ENCODE measurements around the gene TLE4.
"Not testable (repeated sequence)": the region's sequence is repeated elsewhere in the genome, so short reads cannot be mapped to it uniquely, and the experiment has no call there.

The TLE4 gene

DNA sequence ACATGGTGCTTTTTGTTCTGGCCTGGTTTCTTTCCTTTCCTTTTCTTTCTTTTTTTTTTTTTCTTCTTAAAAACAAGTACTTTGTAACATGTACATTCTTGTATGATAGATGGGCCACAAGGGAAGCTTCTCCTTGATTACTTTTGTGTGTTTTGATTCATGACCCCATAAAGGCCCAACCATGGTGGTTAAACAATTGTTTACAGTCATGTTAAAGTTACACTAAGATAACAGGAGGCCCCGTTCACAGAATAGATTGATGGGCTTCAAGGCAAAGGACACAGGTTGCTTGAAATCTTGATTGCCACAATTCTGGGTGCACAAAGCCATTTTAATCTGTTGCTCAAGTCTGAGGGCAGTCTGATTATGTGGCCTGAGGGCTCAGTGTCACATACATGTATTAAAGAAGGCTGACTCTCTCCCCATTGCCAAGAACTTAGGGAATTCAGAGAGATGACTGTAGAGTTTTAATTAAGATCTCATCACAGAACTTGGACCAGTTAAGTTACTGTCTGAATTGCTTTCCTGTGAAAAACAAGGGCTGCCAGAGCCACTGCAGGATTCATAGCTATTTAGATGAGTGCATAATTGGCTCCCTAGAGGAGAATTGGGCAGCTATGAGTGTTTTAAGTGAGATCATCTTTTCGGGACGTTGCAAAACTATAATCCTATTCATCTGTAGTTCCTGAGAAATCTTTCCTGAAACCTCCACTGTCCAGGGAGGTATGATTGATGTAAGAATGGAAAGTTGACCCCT, 163.4 kb downstream of the TLE4 start:
- no peak for TF ChIP-seq POLR2A (IDR thresholded peaks at IDR 0.05; ENCODE audit: low read depth, low read length)
- no peak for FAIRE-seq
- DNase-seq (ENCODE audit: insufficient read length, low spot score), result no peak

DNA sequence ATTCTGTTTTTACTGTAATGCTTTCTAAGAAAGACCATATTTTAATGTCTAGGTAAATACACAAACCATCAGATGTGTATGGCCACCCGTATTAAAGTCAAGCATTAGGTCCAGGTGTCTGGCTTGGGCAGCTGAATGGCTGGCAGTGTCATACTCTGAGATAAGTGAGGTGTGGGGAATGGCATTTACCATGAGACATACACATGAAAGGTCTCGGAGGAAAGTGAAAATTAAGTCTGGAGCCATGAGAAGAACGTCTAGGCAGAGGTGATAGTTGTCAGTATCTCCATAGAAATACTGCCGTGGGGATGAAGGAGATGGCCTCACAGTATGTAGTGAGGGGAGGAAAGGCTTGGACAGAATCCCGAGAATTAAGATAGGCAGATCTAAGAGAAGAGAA, 164.3 kb downstream of the TLE4 start:
- FAIRE-seq (no peak), DNase-seq (ENCODE audit: insufficient read length, low spot score) (no peak)
- no peak for TF ChIP-seq POLR2A (IDR thresholded peaks at IDR 0.05; ENCODE audit: low read depth, low read length)

- no peak for FAIRE-seq
- TF ChIP-seq POLR2A (IDR thresholded peaks at IDR 0.05; ENCODE audit: low read depth, low read length), result no peak
- no peak for DNase-seq (ENCODE audit: insufficient read length, low spot score)
Measured at GRCh38 chr9:79741381-79741780, 169.6 kb downstream of the TLE4 start.

- FAIRE-seq (peak; percentile 15), DNase-seq (ENCODE audit: insufficient read length, low spot score) (no peak)
- TF ChIP-seq POLR2A (IDR thresholded peaks at IDR 0.05; ENCODE audit: low read depth, low read length), result no peak
Measured at GRCh38 chr9:79742110-79742721, 170.5 kb downstream of the TLE4 start.

GRCh38 chr9:79744521-79744920, 172.8 kb downstream of the TLE4 start:
- no peak for DNase-seq (ENCODE audit: insufficient read length, low spot score)
- TF ChIP-seq POLR2A (IDR thresholded peaks at IDR 0.05; ENCODE audit: low read depth, low read length), result no peak
- peak; percentile 11 for FAIRE-seq

DNA sequence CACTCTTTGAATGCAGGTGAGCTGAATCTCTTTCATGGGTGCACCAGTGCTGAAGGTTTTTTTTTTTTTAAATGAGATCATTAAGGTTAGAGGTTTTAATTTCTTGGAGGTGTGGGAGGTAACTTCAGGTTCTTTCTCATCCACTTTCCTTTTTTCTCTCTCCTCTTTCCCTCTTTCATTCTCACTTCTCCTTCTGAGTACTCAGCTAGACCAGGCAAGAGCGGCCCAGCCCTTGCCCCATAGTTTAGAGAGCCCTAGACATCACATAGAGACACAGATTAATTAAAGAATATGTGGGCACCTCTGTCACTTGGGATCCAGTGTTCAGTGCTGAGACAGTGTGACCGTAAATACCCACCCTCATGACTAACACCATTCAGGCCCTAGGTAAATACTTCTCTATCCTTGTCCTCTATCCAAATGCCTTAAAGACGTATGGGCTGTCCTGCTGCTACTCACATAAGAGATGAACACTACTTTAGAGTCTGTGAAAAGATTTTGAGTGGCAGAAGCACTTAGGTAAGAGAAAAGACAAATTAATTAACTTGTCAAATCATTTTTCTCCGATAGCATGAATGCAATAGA, 174.1 kb downstream of the TLE4 start:
- DNase-seq (ENCODE audit: insufficient read length, low spot score), result no peak
- no peak for FAIRE-seq
- no peak for TF ChIP-seq POLR2A (IDR thresholded peaks at IDR 0.05; ENCODE audit: low read depth, low read length)

GRCh38 chr9:79751895-79752466, 180.2 kb downstream of the TLE4 start:
- DNase-seq (ENCODE audit: insufficient read length, low spot score); FAIRE-seq: not testable (repeated sequence)

DNA sequence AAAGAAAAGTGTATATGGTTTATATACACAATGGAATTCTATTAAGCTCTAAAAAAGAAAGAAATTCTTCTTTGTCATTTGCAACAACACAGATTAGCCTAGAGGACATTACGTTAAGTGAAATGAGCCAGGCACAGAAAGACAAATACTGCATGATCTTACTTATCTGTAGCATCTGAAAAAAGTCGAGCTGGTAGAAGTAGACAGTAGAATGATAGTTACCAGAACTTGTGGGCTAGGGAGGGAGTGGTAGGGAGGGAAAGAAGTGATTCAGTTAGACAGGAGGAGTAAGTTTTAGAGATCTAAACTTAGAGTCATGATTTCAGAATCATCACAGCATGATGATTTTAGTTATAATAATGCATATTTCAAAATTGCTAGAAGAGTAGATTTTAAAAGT, 184.6 kb downstream of the TLE4 start:
- TF ChIP-seq POLR2A (IDR thresholded peaks at IDR 0.05; ENCODE audit: low read depth, low read length), result no peak
- DNase-seq (ENCODE audit: insufficient read length, low spot score), result no peak
- peak; percentile 15 for FAIRE-seq

GRCh38 chr9:79757074-79757473, 185.3 kb downstream of the TLE4 start:
- DNase-seq (ENCODE audit: insufficient read length, low spot score), result no peak
- TF ChIP-seq POLR2A (IDR thresholded peaks at IDR 0.05; ENCODE audit: low read depth, low read length), result no peak
- no peak for FAIRE-seq

DNA sequence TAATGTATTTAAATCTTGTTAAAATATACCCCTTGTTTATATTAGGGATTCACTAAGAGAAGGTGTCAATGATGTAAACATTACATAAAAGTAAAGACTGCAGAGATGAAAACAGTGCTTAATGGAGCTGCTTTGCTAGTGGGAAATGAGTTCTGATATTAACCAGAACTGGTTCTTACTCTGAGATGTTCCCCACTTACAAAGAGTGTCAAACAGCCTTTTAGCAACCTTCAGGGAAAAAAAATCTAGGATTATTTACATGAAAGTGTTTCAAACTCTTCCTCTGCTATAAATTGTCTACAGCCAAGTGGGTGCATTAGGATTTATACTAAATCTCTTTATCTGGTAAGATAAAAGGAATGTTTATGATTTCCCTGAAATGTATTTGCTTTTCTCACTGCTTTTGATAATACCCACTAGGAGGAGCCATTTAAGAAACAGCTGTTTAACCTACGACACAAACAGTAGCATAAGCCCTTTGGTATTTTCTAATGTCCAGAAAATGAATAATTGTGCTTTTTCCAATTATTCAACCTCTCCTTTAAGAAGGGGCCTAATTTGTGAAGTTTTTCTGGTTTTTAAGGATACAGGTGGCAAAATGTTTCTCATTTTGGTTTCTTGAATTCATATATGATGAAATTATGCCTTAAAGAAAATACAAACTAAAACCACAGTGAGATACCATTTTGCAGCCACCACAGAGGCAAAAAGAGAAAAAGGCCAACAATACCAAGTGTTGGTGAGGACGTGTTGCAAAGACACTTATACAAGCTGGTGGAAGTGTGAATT, 186.3 kb downstream of the TLE4 start:
- FAIRE-seq (peak; percentile 93), DNase-seq (ENCODE audit: insufficient read length, low spot score) (no peak)
- TF ChIP-seq POLR2A (IDR thresholded peaks at IDR 0.05; ENCODE audit: low read depth, low read length), result no peak

GRCh38 chr9:79759460-79759859, 187.7 kb downstream of the TLE4 start:
- DNase-seq (ENCODE audit: insufficient read length, low spot score) (no peak), FAIRE-seq (peak; percentile 52)
- no peak for TF ChIP-seq POLR2A (IDR thresholded peaks at IDR 0.05; ENCODE audit: low read depth, low read length)

DNA sequence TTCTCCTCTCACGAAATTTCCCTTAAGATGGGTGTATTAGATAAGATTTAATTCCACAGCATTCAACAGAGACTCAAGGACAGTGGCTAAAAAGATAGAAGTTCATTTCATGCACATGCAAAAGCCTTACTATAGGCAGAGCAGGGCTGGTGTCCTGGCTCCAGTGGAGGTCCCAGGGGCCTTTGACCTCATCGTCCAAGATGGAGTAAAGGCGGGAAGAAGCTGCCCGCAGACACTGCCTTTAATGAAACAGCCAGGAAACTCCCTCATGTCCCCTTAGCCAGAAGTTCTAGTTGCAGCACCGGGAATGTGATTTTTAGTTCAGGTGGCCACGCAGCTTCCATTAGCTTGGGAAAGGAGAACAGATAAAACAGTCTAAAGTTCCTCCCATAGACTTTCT, 190.3 kb downstream of the TLE4 start:
- FAIRE-seq (no peak), DNase-seq (ENCODE audit: insufficient read length, low spot score) (no peak)
- no peak for TF ChIP-seq POLR2A (IDR thresholded peaks at IDR 0.05; ENCODE audit: low read depth, low read length)

- no peak for TF ChIP-seq POLR2A (IDR thresholded peaks at IDR 0.05; ENCODE audit: low read depth, low read length)
- no peak for DNase-seq (ENCODE audit: insufficient read length, low spot score)
- FAIRE-seq, result no peak
Measured at GRCh38 chr9:79763671-79764285, 192.0 kb downstream of the TLE4 start.
